Mesothelial cell of epicardium (in vitro differentiated cells): ENCODE measurements around the gene TOR1AIP2. TPM values are rescaled to one million over a fixed set of nuclear protein-coding genes. Genes with fewer than 3 reads are reported as not detected.
"Not testable (repeated sequence)": the region's sequence is repeated elsewhere in the genome, so short reads cannot be mapped to it uniquely, and the experiment has no call there.

Source experiments
- DNase-seq, 2 experiments: peaks; one replicate each; pipeline ENCODE4 v3.0.0; 2021; ENCODE audit warnings: low spot score in 2 of 2; ENCODE audit not compliant: unreplicated experiment in 2 of 2
- H3K27ac Mint-ChIP-seq: 2 replicates; pipeline ENCODE4 v1.8.0; 2021; ENCODE audit warnings: mixed read lengths
- H3K27me3 Mint-ChIP-seq: 2 replicates; pipeline ENCODE4 v1.8.0; 2021; ENCODE audit warnings: low read depth, mixed read lengths
- H3K36me3 Mint-ChIP-seq: 2 replicates; pipeline ENCODE4 v1.8.0; 2021; ENCODE audit warnings: mixed read lengths
- H3K4me1 Mint-ChIP-seq: 2 replicates; pipeline ENCODE4 v1.8.0; 2021; ENCODE audit warnings: mixed read lengths
- H3K4me3 Mint-ChIP-seq: 2 replicates; pipeline ENCODE4 v1.8.0; 2021; ENCODE audit warnings: mild to moderate bottlenecking, moderate library complexity, mixed read lengths
- H3K9me3 Mint-ChIP-seq: 2 replicates; pipeline ENCODE4 v1.8.0; 2021; ENCODE audit warnings: mixed read lengths
- CTCF ChIP-seq: fragments of 200-600 bp; sonication (generic); IDR thresholded peaks from one replicate; pipeline ENCODE4 v1.5.0; 2021; ENCODE audit warnings: antibody characterized with exemption; ENCODE audit not compliant: unreplicated experiment
- total RNA-seq: library from RNA; stranded (reverse); gene quantifications from 3 replicates; pipeline ENCODE4 v1.2.1, GENCODE V29; 2021

TOR1AIP2 gene
- total RNA-seq, 1 donor from 2014 or later: 85.5 TPM

- DNase-seq: no peak
- H3K36me3 Mint-ChIP-seq: peaks cover 44% of the 10 kb centered on the region
- H3K4me3 Mint-ChIP-seq: no peak overlapping the region
- H3K27me3 Mint-ChIP-seq: no peaks in the 10 kb centered on the region
- no peaks in the 10 kb centered on the region for H3K4me1 Mint-ChIP-seq
- H3K27ac Mint-ChIP-seq: no peak overlapping the region
- no peak for TF ChIP-seq CTCF
- no peaks in the 10 kb centered on the region for H3K9me3 Mint-ChIP-seq
Measured at GRCh38 chr1:179853102-179853501, 24.5 kb downstream of the TOR1AIP2 start.

DNA sequence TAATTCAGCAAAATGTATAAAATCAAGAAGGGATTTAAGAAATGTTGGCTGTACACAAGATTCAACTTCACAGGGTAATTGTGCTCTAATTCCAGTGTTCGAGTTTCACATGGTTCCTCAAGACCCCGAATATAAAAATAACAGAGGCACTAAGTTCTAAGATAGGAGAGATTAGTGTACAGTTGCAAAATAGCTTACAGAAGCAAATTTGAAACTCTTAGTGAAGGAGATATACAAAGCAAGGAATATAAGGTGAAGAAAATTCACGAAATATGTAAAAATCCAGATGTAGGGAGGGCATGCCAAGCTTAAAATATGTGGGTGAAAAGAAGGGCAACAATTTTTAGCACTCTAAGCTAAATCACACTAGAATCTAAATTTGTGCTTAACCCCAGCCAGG lies 29.4 kb downstream of the TOR1AIP2 start:
- H3K4me1 Mint-ChIP-seq: no peaks in the 10 kb centered on the region
- H3K27me3 Mint-ChIP-seq: no peaks in the 10 kb centered on the region
- TF ChIP-seq CTCF: no peak
- peaks cover 39% of the 10 kb centered on the region for H3K36me3 Mint-ChIP-seq
- no peaks in the 10 kb centered on the region for H3K9me3 Mint-ChIP-seq
- H3K4me3 Mint-ChIP-seq: no peak overlapping the region
- DNase-seq: no peak
- H3K27ac Mint-ChIP-seq: no peak overlapping the region

DNA sequence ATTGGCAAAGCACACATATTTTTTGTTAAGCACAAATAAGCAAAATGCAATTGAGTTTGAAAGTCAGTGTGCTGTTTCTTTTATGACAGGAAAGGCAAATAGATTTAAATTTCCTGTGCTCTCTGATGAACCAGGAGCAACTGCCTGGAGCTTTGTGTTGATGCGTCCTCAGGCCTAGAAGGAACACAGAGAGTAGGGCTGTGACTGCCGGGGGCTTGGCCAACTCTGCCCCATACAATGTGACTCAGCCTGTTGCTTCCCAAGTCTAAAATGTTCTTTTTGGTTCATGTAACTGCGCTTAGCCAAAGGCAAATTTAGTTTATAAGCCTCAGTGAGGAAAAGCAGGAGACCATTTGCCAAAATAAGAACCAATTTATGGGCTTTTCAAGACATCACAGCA lies 37.5 kb downstream of the TOR1AIP2 start:
- Mint-ChIP-seq H3K27me3 (no peaks in the 10 kb centered on the region), H3K27ac (no peak overlapping the region)

DNA sequence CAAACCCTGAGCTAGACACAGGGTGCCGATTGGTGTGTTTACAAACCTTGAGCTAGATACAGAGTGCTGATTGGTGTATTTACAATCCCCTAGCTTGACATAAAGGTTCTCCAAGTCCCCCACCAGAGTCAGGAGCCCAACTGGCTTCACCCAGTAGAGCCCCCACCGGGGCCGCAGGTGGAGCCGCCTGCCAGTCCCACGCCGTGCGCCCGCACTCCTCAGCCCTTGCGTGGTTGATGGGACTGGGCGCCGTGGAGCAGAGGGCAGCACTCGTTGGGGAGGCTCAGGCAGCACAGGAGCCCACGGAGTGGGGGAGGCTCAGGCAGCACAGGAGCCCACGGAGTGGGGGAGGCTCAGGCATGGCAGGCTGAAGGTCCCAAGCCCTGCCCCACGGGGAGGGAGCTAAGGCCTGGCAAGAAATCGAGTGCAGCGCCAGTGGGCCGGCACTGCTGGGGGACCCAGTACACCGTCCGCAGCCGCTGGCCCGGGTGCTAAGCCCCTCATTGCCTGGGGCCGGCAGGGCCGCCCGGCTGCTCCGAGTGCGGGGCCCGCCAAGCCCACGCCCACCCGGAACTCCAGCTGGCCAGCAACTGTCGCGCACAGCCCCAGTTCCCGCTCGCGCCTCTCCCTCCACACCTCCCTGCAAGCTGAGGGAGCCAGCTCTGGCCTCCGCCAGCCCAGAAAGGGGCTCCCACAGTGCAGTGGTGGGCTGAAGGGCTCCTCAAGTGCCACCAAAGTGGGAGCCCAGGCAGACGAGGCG lies 40.7 kb downstream of the TOR1AIP2 start:
- not testable (repeated sequence) for H3K36me3 Mint-ChIP-seq, H3K9me3 Mint-ChIP-seq, DNase-seq, H3K27me3 Mint-ChIP-seq, H3K27ac Mint-ChIP-seq, H3K4me1 Mint-ChIP-seq, H3K4me3 Mint-ChIP-seq

More for the DNA sequence above, 37.5 kb downstream of the TOR1AIP2 start:
- Mint-ChIP-seq H3K36me3 (peaks cover 10% of the 10 kb centered on the region), H3K4me3 (no peak overlapping the region), H3K9me3 (no peaks in the 10 kb centered on the region), H3K4me1 (peaks cover 7% of the 10 kb centered on the region)
- no peak for TF ChIP-seq CTCF
- no peak for DNase-seq

DNA sequence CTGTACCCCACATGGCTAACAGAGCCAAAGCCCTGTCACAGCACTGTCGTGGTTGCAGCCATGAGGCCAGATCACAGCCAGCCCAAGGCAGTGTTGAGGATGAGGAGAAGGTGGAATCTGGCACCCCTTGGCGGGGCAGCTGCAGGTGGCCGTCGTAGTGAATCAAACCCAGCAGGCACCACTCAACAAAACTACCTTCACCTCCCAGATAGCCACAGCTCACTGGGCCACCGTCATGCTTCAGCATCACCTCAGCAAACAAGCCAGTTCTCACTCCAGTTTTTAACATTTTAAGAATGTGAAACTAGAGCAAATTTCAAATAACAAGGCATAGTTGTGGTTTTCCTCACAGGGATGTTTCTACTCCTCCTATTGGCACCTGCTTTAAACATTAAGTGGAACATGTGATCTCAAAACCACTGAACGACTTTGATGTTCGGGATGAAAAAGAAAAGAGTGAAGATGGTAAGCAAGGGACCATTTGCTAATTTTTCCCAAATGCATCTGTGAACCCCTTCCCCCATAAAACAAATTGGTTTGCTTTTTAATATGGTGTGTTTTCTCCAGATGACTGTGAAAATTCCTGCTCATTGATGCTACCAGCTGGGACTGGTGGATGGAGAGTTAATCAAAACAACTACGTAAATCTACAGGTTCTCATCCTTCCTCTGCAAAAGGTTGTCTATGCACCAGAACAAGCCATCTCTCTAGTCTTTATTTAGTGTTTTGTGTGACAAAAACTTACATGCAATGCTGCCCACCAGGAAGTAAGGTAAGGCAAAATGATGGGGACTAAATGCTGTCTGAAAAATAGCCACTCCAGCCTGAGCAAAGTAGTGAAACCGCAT lies 45.5 kb downstream of the TOR1AIP2 start:
- H3K9me3 Mint-ChIP-seq: no peaks in the 10 kb centered on the region
- H3K4me3 Mint-ChIP-seq: no peak overlapping the region
- no peak overlapping the region for H3K27ac Mint-ChIP-seq
- DNase-seq: no peak
- no peak for TF ChIP-seq CTCF
- H3K27me3 Mint-ChIP-seq: no peaks in the 10 kb centered on the region
- peaks cover under 1% of the 10 kb centered on the region for H3K4me1 Mint-ChIP-seq
- H3K36me3 Mint-ChIP-seq: peaks cover 4% of the 10 kb centered on the region

- H3K4me1 Mint-ChIP-seq: peaks cover 8% of the 10 kb centered on the region
- H3K9me3 Mint-ChIP-seq: no peaks in the 10 kb centered on the region
- no peak for TF ChIP-seq CTCF
- H3K27me3 Mint-ChIP-seq: no peaks in the 10 kb centered on the region
- peaks cover 4% of the 10 kb centered on the region for H3K36me3 Mint-ChIP-seq
- H3K4me3 Mint-ChIP-seq: no peak overlapping the region
- no peak overlapping the region for H3K27ac Mint-ChIP-seq
- no peak for DNase-seq
Measured at GRCh38 chr1:179831225-179831624, 46.4 kb downstream of the TOR1AIP2 start.
